Endothelial cell of umbilical vein (primary cell): ENCODE measurements around the gene VPS35L. TPM values are rescaled to one million over a fixed set of nuclear protein-coding genes. Genes with fewer than 3 reads are reported as not detected.

Experiments
- BruUV-seq: library from RNA; stranded (reverse); fragments of 400-500 nt; replicated peaks from 2 replicates; lab custom pipeline; 2021; lab: Mats Ljungman, UMichigan
- CTCF ChIA-PET: fragments of 300-600, 350-600 bp; sonication (Branson Sonifier 250); formaldehyde crosslinking; loops from one replicate; lab custom pipeline; 2021; ENCODE audit warnings: antibody characterized with exemption, inconsistent platforms; lab: Charles Lee
- POLR2A ChIA-PET: fragments of 300-600, 350-600 bp; sonication (Branson Sonifier 250); formaldehyde crosslinking; loops from one replicate; lab custom pipeline; 2021; ENCODE audit warnings: antibody characterized with exemption, inconsistent platforms; lab: Charles Lee
- DNase-seq: peaks from one replicate; pipeline ENCODE4 v3.0.0-alpha.2; 2011; ENCODE audit warnings: low read depth, low spot score
- FAIRE-seq: peaks from 2 replicates; lab custom pipeline; 2011; peaks lifted over from hg19 to GRCh38; lab: Jason Lieb, UNC
- H2AFZ ChIP-seq: 2 replicates; pipeline ENCODE4 v1.6.0; 2012; ENCODE audit warnings: low read depth, low read length, control low read depth, inconsistent platforms
- H3K27ac ChIP-seq: 2 replicates; pipeline ENCODE4 v1.5.1; 2011; ENCODE audit warnings: low read depth, mild to moderate bottlenecking, control low read depth, low read length, moderate library complexity; ENCODE audit not compliant: insufficient read depth
- H3K27me3 ChIP-seq, 2 experiments: 2 replicates each; pipeline versions ENCODE4 v1.6.0 to v1.6.1; 2011; ENCODE audit warnings: low read length in 2 of 2, mixed read lengths in 1 of 2; ENCODE audit not compliant: control insufficient read depth in 2 of 2, insufficient read depth in 2 of 2
- H3K36me3 ChIP-seq, 2 experiments: 2 replicates in 1 of 2; 3 replicates in 1 of 2; pipeline ENCODE4 v1.5.1; 2011; ENCODE audit warnings: low read length in 2 of 2, mild to moderate bottlenecking in 1 of 2, moderate library complexity in 1 of 2; ENCODE audit not compliant: control insufficient read depth in 2 of 2, insufficient read depth in 2 of 2; ENCODE audit errors: extremely low read depth in 1 of 2
- H3K4me1 ChIP-seq: 3 replicates; pipeline ENCODE4 v1.5.1; 2011; ENCODE audit warnings: mild to moderate bottlenecking, low read length; ENCODE audit not compliant: control insufficient read depth, insufficient read depth; ENCODE audit errors: extremely low read depth
- H3K4me2 ChIP-seq: 2 replicates; pipeline ENCODE4 v1.6.1; 2011; ENCODE audit warnings: low read length, control low read depth, mixed read lengths; ENCODE audit not compliant: insufficient read depth
- H3K4me3 ChIP-seq, 3 experiments: fragments of 200-600 bp in 1 of 3; sonication (generic), shearing (Covaris generic) in 1 of 3; replicated peaks in 1 of 3; 2 replicates each; pipeline ENCODE4 v1.5.1; 2011 to 2016; ENCODE audit warnings: control low read depth in 3 of 3, low read length in 3 of 3, mild to moderate bottlenecking in 2 of 3, inconsistent platforms in 1 of 3, low read depth in 1 of 3, moderate library complexity in 1 of 3; ENCODE audit not compliant: insufficient read depth in 1 of 3
- H3K79me2 ChIP-seq: 2 replicates; pipeline ENCODE4 v1.6.0; 2012; ENCODE audit warnings: low read length, inconsistent platforms; ENCODE audit not compliant: control insufficient read depth, insufficient read depth
- H3K9ac ChIP-seq: replicated peaks from 2 replicates; pipeline ENCODE3; 2011; ENCODE audit warnings: low read length, control low read depth; ENCODE audit not compliant: insufficient read depth; ENCODE audit errors: extremely low read depth
- H3K9me1 ChIP-seq: replicated peaks from 3 replicates; pipeline ENCODE4 v1.6.0; 2011; ENCODE audit warnings: mild to moderate bottlenecking, low read length; ENCODE audit not compliant: control insufficient read depth, insufficient read depth; ENCODE audit errors: extremely low read depth
- H3K9me3 ChIP-seq: replicated peaks from 2 replicates; pipeline ENCODE4 v1.5.1; 2012; ENCODE audit warnings: low read length, inconsistent platforms; ENCODE audit not compliant: control insufficient read depth, insufficient read depth
- H4K20me1 ChIP-seq: replicated peaks from 2 replicates; pipeline ENCODE3; 2011; ENCODE audit warnings: mild to moderate bottlenecking, low read length; ENCODE audit not compliant: control insufficient read depth, insufficient read depth; ENCODE audit errors: extremely low read depth
- EZH2 ChIP-seq: IDR thresholded peaks from 2 replicates; pipeline ENCODE4 v1.6.1; 2012; ENCODE audit warnings: borderline replicate concordance, low read depth, mild to moderate bottlenecking, moderate library complexity, low read length, inconsistent platforms; ENCODE audit not compliant: severe bottlenecking
- FOS ChIP-seq: IDR thresholded peaks from 2 replicates; pipeline ENCODE4 v1.6.1; 2011; ENCODE audit warnings: mild to moderate bottlenecking, low read length, moderate library complexity, borderline replicate concordance; ENCODE audit not compliant: insufficient read depth
- GATA2 ChIP-seq: IDR thresholded peaks from 2 replicates; pipeline ENCODE4 v1.7.0; 2011; ENCODE audit warnings: low read depth, mild to moderate bottlenecking, moderate library complexity, mixed read lengths, low read length; ENCODE audit not compliant: insufficient read length, insufficient read depth
- JUN ChIP-seq: IDR thresholded peaks from 2 replicates; pipeline ENCODE4 v1.6.1; 2011; ENCODE audit warnings: borderline replicate concordance, low read depth; ENCODE audit not compliant: insufficient read length, insufficient read depth
- MAX ChIP-seq: IDR thresholded peaks from 2 replicates; pipeline ENCODE4 v1.6.1; 2011; ENCODE audit not compliant: insufficient read depth, insufficient read length
- MYC ChIP-seq: IDR thresholded peaks from one replicate; pipeline ENCODE4 v1.6.1; 2011; ENCODE audit warnings: mild to moderate bottlenecking, low read depth, low read length
- POLR2A ChIP-seq: IDR thresholded peaks from 2 replicates; pipeline ENCODE4 v1.6.1; 2012; ENCODE audit warnings: low read depth, mild to moderate bottlenecking, control low read depth, low read length
- POLR2AphosphoS5 ChIP-seq: IDR thresholded peaks from 2 replicates; pipeline ENCODE4 v1.6.1; 2012; ENCODE audit warnings: low read depth, mild to moderate bottlenecking, control low read depth, low read length, moderate library complexity; ENCODE audit not compliant: insufficient read depth
- dilution Hi-C: fragments of 300-500 bp; cut with MboI; formaldehyde crosslinking; loops from one replicate; pipeline ENCODE4 v1.15.0; 2019; ENCODE audit warnings: low sequenced_read_pairs; ENCODE audit not compliant: extremely low pct_ligation_motif_present
- intact Hi-C: fragments of 100-400 bp; cut with micrococcal nuclease; formaldehyde crosslinking; loops from one replicate; pipeline ENCODE4 v1.10.0; 2022
- polyA plus RNA-seq, 4 experiments: library from polyadenylated mRNA; depleted of rRNA in 3 of 4; stranded (reverse) in 3 of 4; unstranded in 1 of 4; fragments of >200 nt; gene quantifications; 2 replicates each; pipeline versions ENCODE4 v1.2.1 to v1.2.3, GENCODE V29; 2011 to 2012; ENCODE audit warnings: missing spikeins in 1 of 4
- total RNA-seq: library from RNA; stranded (reverse); gene quantifications from 2 replicates; pipeline ENCODE4 v1.2.3, GENCODE V29; 2021
- TF ChIP-seq, protein P1 (sequence below), 2 donors: IDR thresholded peaks; 1 replicate in 1 of 2; 2 replicates in 1 of 2; pipeline ENCODE4 v1.5.1; 2011; ENCODE audit warnings: low read length in 2 of 2, mild to moderate bottlenecking in 2 of 2, moderate library complexity in 2 of 2, control low read depth in 1 of 2, inconsistent platforms in 1 of 2, low read depth in 1 of 2; ENCODE audit not compliant: insufficient read depth in 1 of 2; ENCODE audit errors: extremely low read depth in 1 of 2

The VPS35L gene
- total and polyA plus RNA-seq, 2 donors (not counting 3 experiments of a cell fraction or from before 2014, with no cell fraction given): 49.1 to 91.1 TPM

- no TSS peak for BruUV-seq
- FAIRE-seq: no peak
These were observed 121.9 kb downstream of the VPS35L start for GRCh38 chr16:19677402-19677801.

DNA sequence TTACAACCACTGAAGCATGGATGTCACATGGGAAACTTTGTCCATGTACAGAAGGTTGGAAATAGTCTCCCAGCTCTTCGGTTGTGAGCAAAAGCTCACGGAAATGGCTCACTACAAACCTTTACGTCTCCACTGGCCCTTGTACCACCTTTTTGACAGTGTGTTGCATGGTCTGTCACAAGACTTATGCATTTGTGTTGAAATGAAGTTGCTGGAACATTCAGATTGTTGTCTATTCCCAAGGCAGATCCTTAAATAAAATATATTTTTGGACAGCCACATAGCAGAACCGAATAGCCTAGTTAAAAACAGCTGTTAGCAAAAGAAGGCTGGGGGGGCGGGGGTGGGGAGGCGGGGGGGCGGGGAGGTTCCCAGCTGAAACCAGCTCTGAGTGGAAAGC is 123.3 kb downstream of the VPS35L start:
- Histone ChIP-seq H2AFZ (no peak overlapping the region), H3K79me2 (no peaks in the 10 kb centered on the region), H3K4me1 (no peaks in the 10 kb centered on the region), H3K36me3 (peaks cover 0 to 9% of the 10 kb centered on the region in 2 experiments), H3K9me3 (no peaks in the 10 kb centered on the region), H3K27ac (no peak overlapping the region), H4K20me1 (no peaks in the 10 kb centered on the region), H3K27me3 (no peaks in the 10 kb centered on the region), H3K4me3 (no peak overlapping the region), H3K4me2 (no peak overlapping the region), H3K9ac (no peak overlapping the region), H3K9me1 (no peaks in the 10 kb centered on the region)
- intact Hi-C loops: no loop called here
- dilution Hi-C loops: no loop called here
- ChIA-PET POLR2A (no interaction called here), CTCF (interaction anchor here (0.6 to 1.6 kb wide), 4 partner anchors 31 to 82 kb away, joined by 3 to 4 read pairs (median 3); no protein-coding TSS in a partner anchor)
- TF ChIP-seq GATA2 (no peak), MAX (no peak), POLR2AphosphoS5 (no peak), EZH2 (no peak), JUN (no peak)
- TF ChIP-seq, protein P1, sequence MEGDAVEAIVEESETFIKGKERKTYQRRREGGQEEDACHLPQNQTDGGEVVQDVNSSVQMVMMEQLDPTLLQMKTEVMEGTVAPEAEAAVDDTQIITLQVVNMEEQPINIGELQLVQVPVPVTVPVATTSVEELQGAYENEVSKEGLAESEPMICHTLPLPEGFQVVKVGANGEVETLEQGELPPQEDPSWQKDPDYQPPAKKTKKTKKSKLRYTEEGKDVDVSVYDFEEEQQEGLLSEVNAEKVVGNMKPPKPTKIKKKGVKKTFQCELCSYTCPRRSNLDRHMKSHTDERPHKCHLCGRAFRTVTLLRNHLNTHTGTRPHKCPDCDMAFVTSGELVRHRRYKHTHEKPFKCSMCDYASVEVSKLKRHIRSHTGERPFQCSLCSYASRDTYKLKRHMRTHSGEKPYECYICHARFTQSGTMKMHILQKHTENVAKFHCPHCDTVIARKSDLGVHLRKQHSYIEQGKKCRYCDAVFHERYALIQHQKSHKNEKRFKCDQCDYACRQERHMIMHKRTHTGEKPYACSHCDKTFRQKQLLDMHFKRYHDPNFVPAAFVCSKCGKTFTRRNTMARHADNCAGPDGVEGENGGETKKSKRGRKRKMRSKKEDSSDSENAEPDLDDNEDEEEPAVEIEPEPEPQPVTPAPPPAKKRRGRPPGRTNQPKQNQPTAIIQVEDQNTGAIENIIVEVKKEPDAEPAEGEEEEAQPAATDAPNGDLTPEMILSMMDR (IDR thresholded peaks at IDR 0.05; ENCODE audit: extremely low read depth in 1 of 2, insufficient read depth in 1 of 2, low read depth in 1 of 2, low read length in 2 of 2): no peak
- BruUV-seq: no TSS peak
- FAIRE-seq (no peak), DNase-seq (no peak)

More at GRCh38 chr16:19677402-19677801, 121.9 kb downstream of the VPS35L start:
- no peak overlapping the region for H3K27ac ChIP-seq
- no peak overlapping the region for H3K4me2 ChIP-seq
- no peaks in the 10 kb centered on the region for H3K4me1 ChIP-seq
- intact Hi-C loops: no loop called here
- H4K20me1 ChIP-seq: no peaks in the 10 kb centered on the region
- dilution Hi-C loops: no loop called here
- no peak overlapping the region for H3K9ac ChIP-seq
- TF ChIP-seq, protein P1 (IDR thresholded peaks at IDR 0.05; ENCODE audit: extremely low read depth in 1 of 2, insufficient read depth in 1 of 2, low read depth in 1 of 2, low read length in 2 of 2): no peak
- no peak for TF ChIP-seq MYC
- no peak for TF ChIP-seq FOS
- no peak for TF ChIP-seq POLR2A
- H3K27me3 ChIP-seq: no peaks in the 10 kb centered on the region
- peaks cover 0 to 8% of the 10 kb centered on the region in 2 experiments for H3K36me3 ChIP-seq
- no peaks in the 10 kb centered on the region for H3K9me3 ChIP-seq
- ChIA-PET CTCF (interaction anchor here (1.6 to 1.7 kb wide), 2 partner anchors 76 to 94 kb away, joined by 4 to 5 read pairs; no protein-coding TSS in a partner anchor), POLR2A (no interaction called here)
- no peak overlapping the region for H2AFZ ChIP-seq
- H3K9me1 ChIP-seq: no peaks in the 10 kb centered on the region
- DNase-seq: no peak
- H3K4me3 ChIP-seq: no peak overlapping the region
- no peaks in the 10 kb centered on the region for H3K79me2 ChIP-seq
